EL (cell line): ENCODE measurements around the gene EXOC1.
"Not testable (repeated sequence)": the region's sequence is repeated elsewhere in the genome, so short reads cannot be mapped to it uniquely, and the experiment has no call there.

ENCODE experiments used
- DNase-seq: peaks from one replicate; pipeline ENCODE4 v3.0.0-alpha.2; 2016

The EXOC1 gene

GRCh38 chr4:55912249-55912648 lies 58.8 kb downstream of the EXOC1 start:
- no peak for DNase-seq

GRCh38 chr4:55920571-55920970 lies 67.1 kb downstream of the EXOC1 start:
- peak; percentile 6 for DNase-seq

- peak; percentile 8 for DNase-seq
These were observed 67.6 kb downstream of the EXOC1 start for GRCh38 chr4:55921093-55921492.

GRCh38 chr4:55925241-55925640 lies 71.8 kb downstream of the EXOC1 start:
- no peak for DNase-seq

- no peak for DNase-seq
These were observed 73.2 kb downstream of the EXOC1 start for GRCh38 chr4:55926610-55927009.

- DNase-seq: no peak
These were observed 74.5 kb downstream of the EXOC1 start for GRCh38 chr4:55927803-55928437.

GRCh38 chr4:55928846-55929245 lies 75.4 kb downstream of the EXOC1 start:
- no peak for DNase-seq

GRCh38 chr4:55931043-55931442 lies 77.6 kb downstream of the EXOC1 start:
- no peak for DNase-seq

GRCh38 chr4:55931833-55932232 lies 78.4 kb downstream of the EXOC1 start:
- peak; percentile 76 for DNase-seq

GRCh38 chr4:55932511-55932910 lies 79.1 kb downstream of the EXOC1 start:
- DNase-seq: no peak

- DNase-seq: no peak
These were observed 80.2 kb downstream of the EXOC1 start for GRCh38 chr4:55933611-55934010.

GRCh38 chr4:55935907-55936306 lies 82.5 kb downstream of the EXOC1 start:
- not testable (repeated sequence) for DNase-seq

- no peak for DNase-seq
These were observed 85.0 kb downstream of the EXOC1 start for GRCh38 chr4:55938481-55938880.

GRCh38 chr4:55939421-55939820 lies 86.0 kb downstream of the EXOC1 start:
- DNase-seq: no peak

GRCh38 chr4:55941881-55942396 lies 88.5 kb downstream of the EXOC1 start:
- no peak for DNase-seq

- DNase-seq: peak; percentile 19
These were observed 93.9 kb downstream of the EXOC1 start for GRCh38 chr4:55947254-55947882.

- peak; percentile 94 for DNase-seq
These were observed 94.7 kb downstream of the EXOC1 start for GRCh38 chr4:55947912-55948725.

GRCh38 chr4:55948726-55949481 lies 95.5 kb downstream of the EXOC1 start, which contains the start of gene CEP135:
TSS of gene CEP135 (plus strand) at chr4:55948945. CDS start at chr4:55952131, 3,186 bp downstream.
- DNase-seq: peak; percentile 89

- DNase-seq: no peak
These were observed 96.0 kb downstream of the EXOC1 start for GRCh38 chr4:55949482-55949802.

- DNase-seq: no peak
These were observed 97.9 kb downstream of the EXOC1 start for GRCh38 chr4:55951191-55951922.
